ENCODE results near the gene IER5L.

Gene IER5L

DNA sequence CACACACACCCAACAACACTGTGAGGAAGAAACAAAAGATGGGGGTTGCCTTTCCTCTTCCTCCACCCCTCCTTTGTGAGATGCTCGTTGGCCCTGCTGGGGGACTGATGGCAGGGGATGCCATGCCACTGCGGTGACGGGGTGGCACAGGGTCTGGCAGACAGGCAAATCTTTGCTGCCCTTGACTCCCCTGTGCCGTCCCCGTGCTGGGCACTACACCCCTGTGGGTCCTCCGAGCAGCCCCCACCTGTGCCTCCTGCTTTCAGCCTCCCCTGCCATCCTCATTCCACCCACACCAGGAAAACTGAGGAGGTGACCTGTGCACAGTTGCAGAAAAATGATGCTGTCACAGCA is 40.2 kb upstream of the IER5L start:
- no peak overlapping the region for H3K4me3 ChIP-seq (ENCODE audit: low read depth, low read length)
- TF ChIP-seq POLR2A (IDR thresholded peaks at IDR 0.05; ENCODE audit: extremely low read depth, insufficient read length) (no peak), MYC (IDR thresholded peaks at IDR 0.05; ENCODE audit: low read depth, low read length) (no peak)
- TF ChIP-seq, protein P1, sequence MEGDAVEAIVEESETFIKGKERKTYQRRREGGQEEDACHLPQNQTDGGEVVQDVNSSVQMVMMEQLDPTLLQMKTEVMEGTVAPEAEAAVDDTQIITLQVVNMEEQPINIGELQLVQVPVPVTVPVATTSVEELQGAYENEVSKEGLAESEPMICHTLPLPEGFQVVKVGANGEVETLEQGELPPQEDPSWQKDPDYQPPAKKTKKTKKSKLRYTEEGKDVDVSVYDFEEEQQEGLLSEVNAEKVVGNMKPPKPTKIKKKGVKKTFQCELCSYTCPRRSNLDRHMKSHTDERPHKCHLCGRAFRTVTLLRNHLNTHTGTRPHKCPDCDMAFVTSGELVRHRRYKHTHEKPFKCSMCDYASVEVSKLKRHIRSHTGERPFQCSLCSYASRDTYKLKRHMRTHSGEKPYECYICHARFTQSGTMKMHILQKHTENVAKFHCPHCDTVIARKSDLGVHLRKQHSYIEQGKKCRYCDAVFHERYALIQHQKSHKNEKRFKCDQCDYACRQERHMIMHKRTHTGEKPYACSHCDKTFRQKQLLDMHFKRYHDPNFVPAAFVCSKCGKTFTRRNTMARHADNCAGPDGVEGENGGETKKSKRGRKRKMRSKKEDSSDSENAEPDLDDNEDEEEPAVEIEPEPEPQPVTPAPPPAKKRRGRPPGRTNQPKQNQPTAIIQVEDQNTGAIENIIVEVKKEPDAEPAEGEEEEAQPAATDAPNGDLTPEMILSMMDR (IDR thresholded peaks at IDR 0.05; ENCODE audit: low read depth, low read length): no peak
- no peak for DNase-seq (ENCODE audit: low read depth)

DNA sequence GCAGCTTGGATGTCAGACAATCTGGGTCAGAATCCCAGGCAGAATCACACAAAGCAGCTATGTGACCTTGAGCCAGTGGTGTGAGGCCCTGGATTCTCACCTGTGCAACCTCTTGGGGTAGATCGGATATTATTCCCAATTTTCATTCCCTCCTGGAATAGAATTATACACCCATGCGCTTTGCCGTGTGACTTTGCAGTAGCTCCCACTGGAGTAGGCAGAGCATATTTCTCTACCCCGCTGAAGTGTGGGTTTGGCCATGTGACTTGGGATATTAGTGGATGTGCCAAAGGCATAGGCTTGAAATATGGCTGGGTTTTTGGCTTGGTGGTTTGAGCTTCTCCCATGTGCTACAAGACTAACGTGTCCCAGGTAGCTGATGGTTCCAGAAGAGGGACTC is 35.5 kb upstream of the IER5L start:
- no peak overlapping the region for H3K4me3 ChIP-seq (ENCODE audit: low read depth, low read length)
- no peak for DNase-seq (ENCODE audit: low read depth)
- TF ChIP-seq MYC (IDR thresholded peaks at IDR 0.05; ENCODE audit: low read depth, low read length): no peak
- TF ChIP-seq, protein P2, sequence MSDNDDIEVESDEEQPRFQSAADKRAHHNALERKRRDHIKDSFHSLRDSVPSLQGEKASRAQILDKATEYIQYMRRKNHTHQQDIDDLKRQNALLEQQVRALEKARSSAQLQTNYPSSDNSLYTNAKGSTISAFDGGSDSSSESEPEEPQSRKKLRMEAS (IDR thresholded peaks at IDR 0.05; ENCODE audit: low read depth, low read length): no peak
- TF ChIP-seq, protein P1 (IDR thresholded peaks at IDR 0.05; ENCODE audit: low read depth, low read length): no peak
- TF ChIP-seq POLR2A (IDR thresholded peaks at IDR 0.05; ENCODE audit: extremely low read depth, insufficient read length): no peak

GRCh38 chr9:129211686-129212085 is 33.6 kb upstream of the IER5L start:
- H3K4me3 ChIP-seq (ENCODE audit: low read depth, low read length): no peak overlapping the region
- DNase-seq (ENCODE audit: low read depth): no peak
- no peak for TF ChIP-seq MYC (IDR thresholded peaks at IDR 0.05; ENCODE audit: low read depth, low read length)
- TF ChIP-seq, protein P2 (IDR thresholded peaks at IDR 0.05; ENCODE audit: low read depth, low read length): no peak
- TF ChIP-seq, protein P1 (IDR thresholded peaks at IDR 0.05; ENCODE audit: low read depth, low read length): no peak

- no peak overlapping the region for H3K4me3 ChIP-seq (ENCODE audit: low read depth, low read length)
- TF ChIP-seq, protein P2 (IDR thresholded peaks at IDR 0.05; ENCODE audit: low read depth, low read length): no peak
- TF ChIP-seq POLR2A (IDR thresholded peaks at IDR 0.05; ENCODE audit: extremely low read depth, insufficient read length): no peak
- TF ChIP-seq, protein P1 (IDR thresholded peaks at IDR 0.05; ENCODE audit: low read depth, low read length): no peak
- TF ChIP-seq MYC (IDR thresholded peaks at IDR 0.05; ENCODE audit: low read depth, low read length): no peak
- no peak for DNase-seq (ENCODE audit: low read depth)
These were observed 32.1 kb upstream of the IER5L start for GRCh38 chr9:129210125-129210524.

DNA sequence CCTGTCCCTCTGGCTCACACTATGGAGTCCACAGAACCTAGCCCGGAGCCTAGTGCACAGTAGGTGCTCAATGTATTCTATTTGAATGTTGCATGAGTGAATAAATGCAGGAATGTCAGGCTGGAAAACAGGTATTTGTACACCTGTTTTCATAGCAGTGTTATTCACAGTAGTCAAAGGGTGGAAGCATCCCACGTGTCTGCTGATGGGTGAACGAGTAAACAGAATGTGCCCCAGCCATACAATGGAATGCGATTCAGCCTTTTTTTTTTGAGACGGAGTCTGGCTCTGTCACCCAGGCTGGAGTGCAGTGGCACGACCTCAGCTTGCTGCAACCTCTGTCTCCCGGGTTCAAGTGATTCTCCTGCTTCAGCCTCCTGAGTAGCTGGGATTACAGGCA is 31.5 kb upstream of the IER5L start:
- DNase-seq (ENCODE audit: low read depth): no peak
- TF ChIP-seq POLR2A (IDR thresholded peaks at IDR 0.05; ENCODE audit: extremely low read depth, insufficient read length) (no peak), MYC (IDR thresholded peaks at IDR 0.05; ENCODE audit: low read depth, low read length) (no peak)
- TF ChIP-seq, protein P1 (IDR thresholded peaks at IDR 0.05; ENCODE audit: low read depth, low read length): no peak
- TF ChIP-seq, protein P2 (IDR thresholded peaks at IDR 0.05; ENCODE audit: low read depth, low read length): no peak
- H3K4me3 ChIP-seq (ENCODE audit: low read depth, low read length): no peak overlapping the region

DNA sequence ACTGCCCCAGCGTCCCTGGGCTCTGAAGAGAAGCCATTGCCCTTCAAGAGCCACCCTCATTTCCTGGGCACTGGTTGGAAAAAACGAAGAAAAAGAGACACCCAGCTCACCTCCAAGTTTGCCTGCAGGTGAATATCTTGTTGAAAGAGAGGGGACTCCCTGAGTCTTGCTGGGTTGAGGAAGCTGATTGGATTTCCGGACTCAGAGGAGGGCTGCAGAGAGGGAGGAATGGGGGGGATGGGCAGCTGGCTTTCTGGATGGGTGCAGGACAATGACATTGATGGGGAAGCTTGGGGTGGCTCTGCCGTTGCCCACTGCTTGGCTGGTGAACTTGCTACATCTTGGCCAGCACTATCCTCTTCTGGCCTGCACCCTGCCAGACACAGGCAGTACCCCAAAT is 31.0 kb upstream of the IER5L start:
- TF ChIP-seq, protein P1 (IDR thresholded peaks at IDR 0.05; ENCODE audit: low read depth, low read length): no peak
- TF ChIP-seq, protein P2 (IDR thresholded peaks at IDR 0.05; ENCODE audit: low read depth, low read length): no peak
- TF ChIP-seq POLR2A (IDR thresholded peaks at IDR 0.05; ENCODE audit: extremely low read depth, insufficient read length): no peak
- no peak for TF ChIP-seq MYC (IDR thresholded peaks at IDR 0.05; ENCODE audit: low read depth, low read length)
- no peak for DNase-seq (ENCODE audit: low read depth)
- no peak overlapping the region for H3K4me3 ChIP-seq (ENCODE audit: low read depth, low read length)
